ENCODE measurements around the gene GMCL2.

DNA sequence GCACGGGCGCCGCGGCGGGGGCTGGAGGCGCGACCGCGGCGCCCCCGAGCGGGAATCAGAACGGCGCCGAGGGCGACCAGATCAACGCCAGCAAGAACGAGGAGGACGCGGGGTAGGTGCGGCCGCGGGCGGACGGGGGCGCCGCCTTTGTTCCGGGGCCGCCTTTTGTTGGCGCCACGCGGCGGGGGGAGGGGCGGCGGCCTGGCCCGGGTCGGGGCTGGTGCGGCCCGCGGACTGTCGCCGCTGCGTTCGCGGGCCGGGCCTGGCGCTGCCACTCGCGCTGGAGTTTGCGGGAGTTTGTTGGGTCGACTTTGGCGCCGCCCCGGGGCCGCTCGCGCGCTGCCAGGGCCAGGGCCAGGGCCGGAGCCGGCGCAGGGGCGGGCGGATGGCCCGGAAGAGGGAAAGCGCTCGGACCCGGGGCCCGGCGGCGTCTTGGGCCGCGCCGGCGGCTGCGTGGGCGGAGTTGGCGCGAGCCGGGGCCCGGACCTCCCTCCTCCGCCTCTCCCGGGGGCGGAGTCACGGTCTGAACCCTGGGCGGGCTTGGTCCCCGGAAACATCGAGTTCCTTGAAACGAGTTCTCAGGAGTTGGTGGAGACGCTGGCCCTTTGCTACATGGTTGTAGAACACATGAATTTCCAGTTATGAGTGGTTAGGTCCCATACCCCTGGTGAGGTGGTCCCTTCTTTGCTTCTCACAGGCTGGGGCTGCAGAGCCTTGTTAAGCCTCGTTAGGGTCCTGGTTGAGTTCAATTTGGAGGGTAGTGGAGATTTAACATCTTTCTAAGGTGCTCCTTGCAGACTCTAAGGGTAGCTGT lies 18.0 kb upstream of the GMCL2 start:
- no peak for TF ChIP-seq EZH2 (IDR thresholded peaks at IDR 0.05; ENCODE audit: low read length)
- TF ChIP-seq, protein P1, sequence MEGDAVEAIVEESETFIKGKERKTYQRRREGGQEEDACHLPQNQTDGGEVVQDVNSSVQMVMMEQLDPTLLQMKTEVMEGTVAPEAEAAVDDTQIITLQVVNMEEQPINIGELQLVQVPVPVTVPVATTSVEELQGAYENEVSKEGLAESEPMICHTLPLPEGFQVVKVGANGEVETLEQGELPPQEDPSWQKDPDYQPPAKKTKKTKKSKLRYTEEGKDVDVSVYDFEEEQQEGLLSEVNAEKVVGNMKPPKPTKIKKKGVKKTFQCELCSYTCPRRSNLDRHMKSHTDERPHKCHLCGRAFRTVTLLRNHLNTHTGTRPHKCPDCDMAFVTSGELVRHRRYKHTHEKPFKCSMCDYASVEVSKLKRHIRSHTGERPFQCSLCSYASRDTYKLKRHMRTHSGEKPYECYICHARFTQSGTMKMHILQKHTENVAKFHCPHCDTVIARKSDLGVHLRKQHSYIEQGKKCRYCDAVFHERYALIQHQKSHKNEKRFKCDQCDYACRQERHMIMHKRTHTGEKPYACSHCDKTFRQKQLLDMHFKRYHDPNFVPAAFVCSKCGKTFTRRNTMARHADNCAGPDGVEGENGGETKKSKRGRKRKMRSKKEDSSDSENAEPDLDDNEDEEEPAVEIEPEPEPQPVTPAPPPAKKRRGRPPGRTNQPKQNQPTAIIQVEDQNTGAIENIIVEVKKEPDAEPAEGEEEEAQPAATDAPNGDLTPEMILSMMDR (optimal IDR thresholded peaks at IDR 0.05 in 1 of 3, IDR thresholded peaks at IDR 0.05 in 1 of 3, conservative IDR thresholded peaks at IDR 0.05 in 1 of 3; ENCODE audit: extremely low read depth in 1 of 3, insufficient read depth in 2 of 3, low read length in 3 of 3), result no peak
